ENCODE data around the gene HES1. TPM values are rescaled to one million over a fixed set of nuclear protein-coding genes. Genes with fewer than 3 reads are reported as not detected.

HES1 gene
- total RNA-seq, 1 donor from 2014 or later, result 23.8 TPM

GRCh38 chr3:194101592-194102432, 34.1 kb upstream of the HES1 start:
- no peak for DNase-seq (ENCODE audit: low read depth, low spot score)

- no peak for DNase-seq (ENCODE audit: low read depth, low spot score)
Measured at GRCh38 chr3:194102436-194102835, 33.5 kb upstream of the HES1 start.

- DNase-seq (ENCODE audit: low read depth, low spot score), result no peak
Measured at GRCh38 chr3:194103505-194103904, 32.4 kb upstream of the HES1 start.

GRCh38 chr3:194103983-194104751, 31.8 kb upstream of the HES1 start:
- DNase-seq (ENCODE audit: low read depth, low spot score), result no peak

- no peak for DNase-seq (ENCODE audit: low read depth, low spot score)
Measured at GRCh38 chr3:194105292-194105691, 30.7 kb upstream of the HES1 start.

- no peak for DNase-seq (ENCODE audit: low read depth, low spot score)
Measured at GRCh38 chr3:194107107-194107506, 28.8 kb upstream of the HES1 start.

- DNase-seq (ENCODE audit: low read depth, low spot score), result no peak
Measured at GRCh38 chr3:194109192-194109863, 26.6 kb upstream of the HES1 start.

- DNase-seq (ENCODE audit: low read depth, low spot score), result no peak
Measured at GRCh38 chr3:194110483-194110882, 25.5 kb upstream of the HES1 start.

- no peak for DNase-seq (ENCODE audit: low read depth, low spot score)
Measured at GRCh38 chr3:194111336-194111735, 24.6 kb upstream of the HES1 start.

GRCh38 chr3:194112120-194113106, 23.5 kb upstream of the HES1 start:
- no peak for DNase-seq (ENCODE audit: low read depth, low spot score)

GRCh38 chr3:194114123-194114522, 21.8 kb upstream of the HES1 start:
- DNase-seq (ENCODE audit: low read depth, low spot score), result no peak

GRCh38 chr3:194117104-194117845, 18.7 kb upstream of the HES1 start:
- DNase-seq (ENCODE audit: low read depth, low spot score), result no peak

GRCh38 chr3:194118920-194119319, 17.0 kb upstream of the HES1 start:
- DNase-seq (ENCODE audit: low read depth, low spot score), result no peak

- DNase-seq (ENCODE audit: low read depth, low spot score), result no peak
Measured at GRCh38 chr3:194119831-194120590, 15.9 kb upstream of the HES1 start.

GRCh38 chr3:194120789-194121770, 14.9 kb upstream of the HES1 start:
- DNase-seq (ENCODE audit: low read depth, low spot score), result no peak

GRCh38 chr3:194121891-194122631, 13.9 kb upstream of the HES1 start:
- no peak for DNase-seq (ENCODE audit: low read depth, low spot score)

GRCh38 chr3:194123726-194124125, 12.2 kb upstream of the HES1 start:
- no peak for DNase-seq (ENCODE audit: low read depth, low spot score)

All from pulmonary artery endothelial cell (primary cell).